Measurements from ENCODE around the gene COX15. TPM values are rescaled to one million over a fixed set of nuclear protein-coding genes. Genes with fewer than 3 reads are reported as not detected.
"Not testable (repeated sequence)": the region's sequence is repeated elsewhere in the genome, so short reads cannot be mapped to it uniquely, and the experiment has no call there.

COX15 gene
- total RNA-seq, 1 donor from 2014 or later = 30.3 TPM

GRCh38 chr10:99765672-99766301, 33.9 kb upstream of the COX15 start:
- H3K9me3 ChIP-seq (ENCODE audit: control insufficient read depth in 3 of 3, low read length in 3 of 3) = no peaks in the 10 kb centered on the region
- peaks cover 0 to under 1% (median 0%) of the 10 kb centered on the region in 3 donors for H3K36me3 ChIP-seq (ENCODE audit: control insufficient read depth in 3 of 3, insufficient read depth in 3 of 3, low read length in 3 of 3)
- no peak overlapping the region for H3K27ac ChIP-seq (ENCODE audit: low read depth, low read length)
- H3K4me1 ChIP-seq (ENCODE audit: control insufficient read depth in 3 of 3, insufficient read depth in 3 of 3, low read length in 3 of 3) = peaks cover 0 to 7% (median 6%) of the 10 kb centered on the region in 3 donors
- no peak overlapping the region for H3K4me3 ChIP-seq (ENCODE audit: low read length in 3 of 3)
- H3K9ac ChIP-seq (ENCODE audit: low read depth in 1 of 3, low read length in 3 of 3) = no peak overlapping the region
- no peaks in the 10 kb centered on the region for H3K27me3 ChIP-seq (ENCODE audit: control insufficient read depth in 3 of 3, insufficient read depth in 3 of 3, low read length in 3 of 3)

GRCh38 chr10:99761365-99761764, 29.4 kb upstream of the COX15 start:
- H3K27ac ChIP-seq (ENCODE audit: low read depth, low read length) = no peak overlapping the region
- H3K4me1 ChIP-seq (ENCODE audit: control insufficient read depth in 3 of 3, insufficient read depth in 3 of 3, low read length in 3 of 3) = no peaks in the 10 kb centered on the region
- H3K9ac ChIP-seq (ENCODE audit: low read depth in 1 of 3, low read length in 3 of 3) = no peak overlapping the region
- H3K36me3 ChIP-seq (ENCODE audit: control insufficient read depth in 3 of 3, insufficient read depth in 3 of 3, low read length in 3 of 3) = peaks cover 18 to 40% (median 31%) of the 10 kb centered on the region in 3 donors
- no peak overlapping the region for H3K4me3 ChIP-seq (ENCODE audit: low read length in 3 of 3)
- H3K9me3 ChIP-seq (ENCODE audit: control insufficient read depth in 3 of 3, low read length in 3 of 3) = no peaks in the 10 kb centered on the region
- H3K27me3 ChIP-seq (ENCODE audit: control insufficient read depth in 3 of 3, insufficient read depth in 3 of 3, low read length in 3 of 3) = no peaks in the 10 kb centered on the region

- H3K9ac ChIP-seq (ENCODE audit: low read depth in 1 of 3, low read length in 3 of 3) = no peak overlapping the region
- H3K36me3 ChIP-seq (ENCODE audit: control insufficient read depth in 3 of 3, insufficient read depth in 3 of 3, low read length in 3 of 3) = peaks cover 25 to 50% (median 41%) of the 10 kb centered on the region in 3 donors
- no peaks in the 10 kb centered on the region for H3K27me3 ChIP-seq (ENCODE audit: control insufficient read depth in 3 of 3, insufficient read depth in 3 of 3, low read length in 3 of 3)
- H3K4me3 ChIP-seq (ENCODE audit: low read length in 3 of 3) = no peak overlapping the region
- no peaks in the 10 kb centered on the region for H3K4me1 ChIP-seq (ENCODE audit: control insufficient read depth in 3 of 3, insufficient read depth in 3 of 3, low read length in 3 of 3)
- H3K9me3 ChIP-seq (ENCODE audit: control insufficient read depth in 3 of 3, low read length in 3 of 3) = no peaks in the 10 kb centered on the region
- H3K27ac ChIP-seq (ENCODE audit: low read depth, low read length) = no peak overlapping the region
Measured at GRCh38 chr10:99760321-99760720, 28.4 kb upstream of the COX15 start.

GRCh38 chr10:99758211-99758891, 26.4 kb upstream of the COX15 start:
- Histone ChIP-seq H3K4me3 (ENCODE audit: low read length in 3 of 3) (no peak overlapping the region), H3K9me3 (ENCODE audit: control insufficient read depth in 3 of 3, low read length in 3 of 3) (no peaks in the 10 kb centered on the region), H3K36me3 (ENCODE audit: control insufficient read depth in 3 of 3, insufficient read depth in 3 of 3, low read length in 3 of 3) (peaks cover 34 to 65% (median 55%) of the 10 kb centered on the region in 3 donors), H3K27me3 (ENCODE audit: control insufficient read depth in 3 of 3, insufficient read depth in 3 of 3, low read length in 3 of 3) (no peaks in the 10 kb centered on the region), H3K4me1 (ENCODE audit: control insufficient read depth in 3 of 3, insufficient read depth in 3 of 3, low read length in 3 of 3) (no peaks in the 10 kb centered on the region), H3K9ac (ENCODE audit: low read depth in 1 of 3, low read length in 3 of 3) (no peak overlapping the region), H3K27ac (ENCODE audit: low read depth, low read length) (no peak overlapping the region)

GRCh38 chr10:99756159-99756558, 24.2 kb upstream of the COX15 start:
- Histone ChIP-seq H3K4me1 (ENCODE audit: control insufficient read depth in 3 of 3, insufficient read depth in 3 of 3, low read length in 3 of 3) (no peaks in the 10 kb centered on the region), H3K27ac (ENCODE audit: low read depth, low read length) (no peak overlapping the region), H3K4me3 (ENCODE audit: low read length in 3 of 3) (no peak overlapping the region), H3K9ac (ENCODE audit: low read depth in 1 of 3, low read length in 3 of 3) (no peak overlapping the region), H3K9me3 (ENCODE audit: control insufficient read depth in 3 of 3, low read length in 3 of 3) (no peaks in the 10 kb centered on the region), H3K27me3 (ENCODE audit: control insufficient read depth in 3 of 3, insufficient read depth in 3 of 3, low read length in 3 of 3) (no peaks in the 10 kb centered on the region), H3K36me3 (ENCODE audit: control insufficient read depth in 3 of 3, insufficient read depth in 3 of 3, low read length in 3 of 3) (peaks cover 50 to 83% (median 66%) of the 10 kb centered on the region in 3 donors)

GRCh38 chr10:99754670-99755069, 22.7 kb upstream of the COX15 start:
- H3K4me1 ChIP-seq (ENCODE audit: control insufficient read depth in 3 of 3, insufficient read depth in 3 of 3, low read length in 3 of 3) = no peaks in the 10 kb centered on the region
- no peaks in the 10 kb centered on the region for H3K9me3 ChIP-seq (ENCODE audit: control insufficient read depth in 3 of 3, low read length in 3 of 3)
- no peaks in the 10 kb centered on the region for H3K27me3 ChIP-seq (ENCODE audit: control insufficient read depth in 3 of 3, insufficient read depth in 3 of 3, low read length in 3 of 3)
- H3K36me3 ChIP-seq (ENCODE audit: control insufficient read depth in 3 of 3, insufficient read depth in 3 of 3, low read length in 3 of 3) = peaks cover 50 to 77% (median 68%) of the 10 kb centered on the region in 3 donors
- H3K4me3 ChIP-seq (ENCODE audit: low read length in 3 of 3) = no peak overlapping the region
- no peak overlapping the region for H3K9ac ChIP-seq (ENCODE audit: low read depth in 1 of 3, low read length in 3 of 3)
- no peak overlapping the region for H3K27ac ChIP-seq (ENCODE audit: low read depth, low read length)

- Histone ChIP-seq H3K9me3 (ENCODE audit: control insufficient read depth in 3 of 3, low read length in 3 of 3) (no peaks in the 10 kb centered on the region), H3K4me1 (ENCODE audit: control insufficient read depth in 3 of 3, insufficient read depth in 3 of 3, low read length in 3 of 3) (peaks cover 15 to 24% (median 16%) of the 10 kb centered on the region in 3 donors), H3K27ac (ENCODE audit: low read depth, low read length) (no peak overlapping the region), H3K36me3 (ENCODE audit: control insufficient read depth in 3 of 3, insufficient read depth in 3 of 3, low read length in 3 of 3) (peaks cover 48 to 65% (median 52%) of the 10 kb centered on the region in 3 donors), H3K4me3 (ENCODE audit: low read length in 3 of 3) (no peak overlapping the region), H3K9ac (ENCODE audit: low read depth in 1 of 3, low read length in 3 of 3) (no peak overlapping the region), H3K27me3 (ENCODE audit: control insufficient read depth in 3 of 3, insufficient read depth in 3 of 3, low read length in 3 of 3) (no peaks in the 10 kb centered on the region)
Measured at GRCh38 chr10:99750641-99751040, 18.7 kb upstream of the COX15 start.

- peaks cover 39 to 55% (median 52%) of the 10 kb centered on the region in 3 donors for H3K36me3 ChIP-seq (ENCODE audit: control insufficient read depth in 3 of 3, insufficient read depth in 3 of 3, low read length in 3 of 3)
- peaks cover 20 to 34% (median 23%) of the 10 kb centered on the region in 3 donors for H3K4me1 ChIP-seq (ENCODE audit: control insufficient read depth in 3 of 3, insufficient read depth in 3 of 3, low read length in 3 of 3)
- H3K4me3 ChIP-seq (ENCODE audit: low read length in 3 of 3) = peak overlapping the region; percentile 8 to 43 (median 36)
- no peaks in the 10 kb centered on the region for H3K27me3 ChIP-seq (ENCODE audit: control insufficient read depth in 3 of 3, insufficient read depth in 3 of 3, low read length in 3 of 3)
- H3K27ac ChIP-seq (ENCODE audit: low read depth, low read length) = peak overlapping the region; percentile 89
- no peaks in the 10 kb centered on the region for H3K9me3 ChIP-seq (ENCODE audit: control insufficient read depth in 3 of 3, low read length in 3 of 3)
- peak overlapping the region; percentile 38 to 70 (median 62) for H3K9ac ChIP-seq (ENCODE audit: low read depth in 1 of 3, low read length in 3 of 3)
Measured at GRCh38 chr10:99748823-99749451, 17.0 kb upstream of the COX15 start.

- peaks cover 39 to 50% (median 40%) of the 10 kb centered on the region in 3 donors for H3K4me1 ChIP-seq (ENCODE audit: control insufficient read depth in 3 of 3, insufficient read depth in 3 of 3, low read length in 3 of 3)
- H3K9me3 ChIP-seq (ENCODE audit: control insufficient read depth in 3 of 3, low read length in 3 of 3); H3K4me3 ChIP-seq (ENCODE audit: low read length in 3 of 3); H3K27me3 ChIP-seq (ENCODE audit: control insufficient read depth in 3 of 3, insufficient read depth in 3 of 3, low read length in 3 of 3); H3K27ac ChIP-seq (ENCODE audit: low read depth, low read length): not testable (repeated sequence)
- peak overlapping the region in 1 of 3 donors; percentile 27 for H3K9ac ChIP-seq (ENCODE audit: low read depth in 1 of 3, low read length in 3 of 3)
- H3K36me3 ChIP-seq (ENCODE audit: control insufficient read depth in 3 of 3, insufficient read depth in 3 of 3, low read length in 3 of 3) = peaks cover 41 to 52% (median 46%) of the 10 kb centered on the region in 3 donors
Measured at GRCh38 chr10:99746166-99746565, 14.2 kb upstream of the COX15 start.

GRCh38 chr10:99743841-99744240, 11.9 kb upstream of the COX15 start:
- H3K9me3 ChIP-seq (ENCODE audit: control insufficient read depth in 3 of 3, low read length in 3 of 3) = peaks cover 0 to 2% (median 0%) of the 10 kb centered on the region in 3 donors
- H3K27me3 ChIP-seq (ENCODE audit: control insufficient read depth in 3 of 3, insufficient read depth in 3 of 3, low read length in 3 of 3) = no peaks in the 10 kb centered on the region
- H3K4me1 ChIP-seq (ENCODE audit: control insufficient read depth in 3 of 3, insufficient read depth in 3 of 3, low read length in 3 of 3) = peaks cover 37 to 52% (median 38%) of the 10 kb centered on the region in 3 donors
- peak overlapping the region in 1 of 3 donors; percentile 3 for H3K4me3 ChIP-seq (ENCODE audit: low read length in 3 of 3)
- peaks cover 44 to 64% (median 53%) of the 10 kb centered on the region in 3 donors for H3K36me3 ChIP-seq (ENCODE audit: control insufficient read depth in 3 of 3, insufficient read depth in 3 of 3, low read length in 3 of 3)
- peak overlapping the region; percentile 25 to 58 (median 47) for H3K9ac ChIP-seq (ENCODE audit: low read depth in 1 of 3, low read length in 3 of 3)
- peak overlapping the region; percentile 88 for H3K27ac ChIP-seq (ENCODE audit: low read depth, low read length)
